Pancreas (tissue), 10 donors: ENCODE measurements around the gene LIF. TPM values are rescaled to one million over a fixed set of nuclear protein-coding genes. Genes with fewer than 3 reads are reported as not detected.

Experiments
- ATAC-seq, 4 donors: fragments of 200-7000 bp; cut with Tn5 transposase; one replicate each; pipeline versions ENCODE4 v1.8.0 to v1.9.1; 2020; ENCODE audit warnings: mild to moderate bottlenecking in 4 of 4, moderate library complexity in 4 of 4
- DNase-seq, 6 donors: peaks; one replicate each; pipeline ENCODE4 v3.0.0-alpha.2; 2020
- FAIRE-seq: peaks from 2 replicates; lab custom pipeline; 2012; peaks lifted over from hg19 to GRCh38; lab: Jason Lieb, UNC
- H3K27ac ChIP-seq, 4 donors: fragments of 200-600 bp; sonication (generic); 1 replicate in 3 of 4; 2 replicates in 1 of 4; pipeline versions ENCODE4 v1.5.0 to v1.8.0; 2020
- H3K27me3 ChIP-seq, 4 donors: fragments of 200-600 bp; one replicate each; pipeline ENCODE4 v1.8.0; 2021
- H3K36me3 ChIP-seq, 3 donors: fragments of 200-600 bp; sonication (generic) in 1 of 3; one replicate each; pipeline versions ENCODE4 v1.5.0 to v1.8.0; 2020 to 2021
- H3K4me1 ChIP-seq, 3 donors: fragments of 200-600 bp; one replicate each; pipeline ENCODE4 v1.8.0; 2021
- H3K4me3 ChIP-seq, 4 donors: fragments of 200-600 bp; sonication (generic) in 2 of 4; one replicate each; pipeline versions ENCODE4 v1.5.0 to v1.8.0; 2020 to 2021
- H3K9me3 ChIP-seq, 4 donors: fragments of 200-600 bp; one replicate each; pipeline ENCODE4 v1.8.0; 2021
- CTCF ChIP-seq, 4 donors: fragments of 200-600 bp; sonication (generic) in 3 of 4; IDR thresholded peaks; one replicate each; pipeline versions ENCODE4 v1.5.0 to v1.8.0; 2021; ENCODE audit warnings: antibody characterized with exemption in 4 of 4
- WGBS, 2 donors: extraction: QIAGEN DNeasy Blood & Tissue Kit; methylation state at CpG; one replicate each; pipeline ENCODE4 v1.1.7; 2013; 5-methylcytosine and 5-hydroxymethylcytosine counted together
- intact Hi-C, 3 donors: fragments of 100-400 bp; cut with DNase I; formaldehyde crosslinking; loops; one replicate each; pipeline versions ENCODE4 v1.11.1 to v1.14.2; 2022
- polyA plus RNA-seq, 2 donors: library from polyadenylated mRNA; stranded (reverse); fragments of 200-250 nt; gene quantifications; one replicate each; pipeline ENCODE4 v1.2.3, GENCODE V29; 2013
- total RNA-seq, 6 donors: library from RNA; stranded (reverse); fragmentation: NEBNext Ultra II Directional in 4 of 6; extraction: Animal tissue kit (Norgen Biotek cat#: 25700) in 4 of 6; gene quantifications; one replicate each; pipeline versions ENCODE4 v1.2.1 to v1.2.4, GENCODE V29; 2021 to 2023
- donor health status: healthy with polysubstance abuse.
- donor health status: DM: no; HTN: no; CAD: no; lungs with moderate emphysema.
- donor health status: DM: no; HTN: no; CAD: no.
- donor health status: control.
- donor health status: control.
- donor health status: Bipolar disorder and iron deficiency.
- donor health status: DM: yes; HTN: yes; CAD: no.
- donor health status: DM: no; HTN: no; CAD: no.
- donor health status: DM: no; HTN: no; CAD: no.
- donor health status: DM: yes; HTN: yes; CAD: no.

LIF gene
- total and polyA plus RNA-seq, 8 donors, result 0.32 to 5.8 (median 2.3) TPM

DNA sequence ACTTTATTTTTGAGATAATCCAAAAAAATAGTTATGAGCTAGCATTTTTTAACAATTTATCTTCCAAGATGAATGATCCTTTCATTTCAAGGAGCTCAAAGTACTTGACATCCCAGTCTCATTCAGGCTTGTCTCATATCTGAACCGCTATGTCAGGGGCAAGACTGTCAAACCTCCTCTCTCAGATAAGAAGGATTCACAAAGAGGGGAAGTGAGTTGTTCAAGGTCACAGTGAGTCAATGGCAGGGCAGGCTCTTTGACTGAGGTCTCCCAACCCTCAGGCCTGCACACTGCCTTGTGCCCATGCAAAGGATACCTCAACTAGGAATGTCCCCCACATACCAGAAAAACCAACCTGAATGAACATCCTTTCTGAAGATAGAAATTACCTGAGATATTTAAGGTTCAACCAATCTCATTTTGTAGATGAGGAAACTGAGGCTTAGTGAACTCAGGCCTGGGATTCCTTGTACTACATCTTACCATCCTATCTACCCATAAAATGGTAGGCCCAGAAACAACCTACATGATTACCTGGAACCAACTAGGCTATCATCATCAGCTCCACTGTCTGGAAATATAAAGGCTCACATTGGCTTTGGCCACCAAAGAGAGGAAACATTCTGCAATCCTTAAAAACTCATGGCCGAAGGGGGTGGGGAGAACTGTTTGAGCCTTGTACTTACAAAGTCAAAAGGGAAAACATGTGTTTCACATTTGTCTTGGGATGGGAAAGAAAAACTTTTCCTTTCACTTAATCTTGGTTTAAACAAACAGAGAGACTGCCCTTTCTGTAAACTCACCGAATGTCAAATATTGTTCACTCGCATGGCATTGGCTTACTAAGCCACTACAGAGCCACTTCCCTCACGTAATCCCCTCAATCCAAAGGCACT lies 51.1 kb downstream of the LIF start:
- no peak for TF ChIP-seq CTCF (IDR thresholded peaks at IDR 0.05)
- H3K36me3 ChIP-seq, result no peaks in the 10 kb centered on the region
- H3K9me3 ChIP-seq, result no peaks in the 10 kb centered on the region
- peak overlapping the region in 3 of 4 donors; percentile 18 to 80 (median 75) for H3K27ac ChIP-seq
- intact Hi-C loops, result loop anchor here in 1 of 3 donors (10.0 kb wide), 1 partner anchor 81 kb away; no protein-coding TSS in a partner anchor
- peaks cover 0 to 8% (median 0%) of the 10 kb centered on the region in 3 donors for H3K4me1 ChIP-seq
- no peak for DNase-seq
- H3K27me3 ChIP-seq, result no peaks in the 10 kb centered on the region
- FAIRE-seq, result no peak
- H3K4me3 ChIP-seq, result no peak overlapping the region
- ATAC-seq, result peak in 3 of 4 donors; percentile 8 to 45 (median 24)
- 49 to 55% methylated on average over 5 of the region's 5 CpGs for WGBS, 2 donors

DNA sequence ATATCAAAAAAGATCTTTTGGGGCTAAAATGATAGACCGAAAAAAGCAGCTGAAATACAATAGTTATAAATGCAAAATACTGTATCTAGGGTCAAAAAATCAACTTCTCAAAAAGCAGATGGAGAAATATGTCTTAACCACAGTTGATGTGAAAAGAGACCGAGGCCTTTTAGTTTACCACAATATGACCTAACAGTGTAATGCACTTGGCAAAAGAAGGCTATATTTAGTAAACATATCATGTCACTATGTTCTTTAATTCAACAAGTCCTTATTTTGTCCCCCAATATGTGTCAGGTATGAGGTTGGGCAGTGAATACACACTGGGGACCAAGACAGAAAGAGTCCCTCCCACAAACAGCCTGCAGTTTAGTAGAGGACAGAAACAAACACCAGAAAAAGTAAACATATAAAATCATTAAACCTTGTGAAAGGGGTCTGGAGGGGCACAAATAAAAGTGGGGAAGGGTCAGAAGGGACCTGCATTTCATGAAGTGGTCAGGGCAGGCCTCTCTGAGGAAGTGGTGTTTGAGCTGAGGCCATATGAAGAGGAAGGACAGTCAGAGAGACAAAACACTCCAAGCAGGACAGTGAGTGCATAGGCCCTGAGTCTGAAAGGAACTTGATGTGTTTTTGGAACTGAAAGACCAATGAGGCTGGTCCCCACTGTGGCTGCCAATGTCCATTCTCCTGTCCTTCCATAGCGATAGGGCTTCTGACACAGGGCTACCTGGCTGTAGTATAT lies 53.4 kb downstream of the LIF start:
- intact Hi-C loops, result loop anchor here in 1 of 3 donors (10.0 kb wide), 1 partner anchor 78 kb away; no protein-coding TSS in a partner anchor
- ATAC-seq (no peak), DNase-seq (no peak), FAIRE-seq (no peak)
- H3K27me3 ChIP-seq, result no peaks in the 10 kb centered on the region
- no peaks in the 10 kb centered on the region for H3K36me3 ChIP-seq
- H3K4me3 ChIP-seq, result no peak overlapping the region
- TF ChIP-seq CTCF (IDR thresholded peaks at IDR 0.05), result no peak
- no peaks in the 10 kb centered on the region for H3K9me3 ChIP-seq
- H3K27ac ChIP-seq, result peak overlapping the region in 1 of 4 donors; percentile 12
- peaks cover 0 to 12% (median 0%) of the 10 kb centered on the region in 3 donors for H3K4me1 ChIP-seq
- WGBS, 2 donors, result 94 to 96% methylated on average over 3 of the region's 3 CpGs

- no peaks in the 10 kb centered on the region for H3K9me3 ChIP-seq
- intact Hi-C loops, result loop anchor here in 1 of 3 donors (10.0 kb wide), 1 partner anchor 78 kb away; no protein-coding TSS in a partner anchor
- 91 to 92% methylated on average over 1 of the region's 1 CpG for WGBS, 2 donors
These were observed 54.1 kb downstream of the LIF start for GRCh38 chr22:30192427-30192826.

GRCh38 chr22:30191040-30191701 lies 55.4 kb downstream of the LIF start:
- Histone ChIP-seq H3K4me1 (peaks cover 4 to 18% (median 5%) of the 10 kb centered on the region in 3 donors), H3K27me3 (no peaks in the 10 kb centered on the region), H3K4me3 (no peak overlapping the region), H3K36me3 (no peaks in the 10 kb centered on the region), H3K27ac (no peak overlapping the region), H3K9me3 (no peaks in the 10 kb centered on the region)
- WGBS, 2 donors, result 86 to 93% methylated on average over 3 of the region's 3 CpGs
- ATAC-seq, result no peak
- intact Hi-C loops, result loop anchor here in 1 of 3 donors (10.0 kb wide), 1 partner anchor 76 kb away; no protein-coding TSS in a partner anchor
- no peak for DNase-seq
- no peak for TF ChIP-seq CTCF (IDR thresholded peaks at IDR 0.05)
- no peak for FAIRE-seq

More at GRCh38 chr22:30192427-30192826, 54.1 kb downstream of the LIF start:
- H3K4me1 ChIP-seq, result peaks cover 0 to 13% (median 5%) of the 10 kb centered on the region in 3 donors
- H3K27ac ChIP-seq, result no peak overlapping the region
- DNase-seq (no peak), ATAC-seq (no peak), FAIRE-seq (no peak)
- H3K27me3 ChIP-seq, result no peaks in the 10 kb centered on the region
- H3K4me3 ChIP-seq, result no peak overlapping the region
- TF ChIP-seq CTCF (IDR thresholded peaks at IDR 0.05), result no peak
- no peaks in the 10 kb centered on the region for H3K36me3 ChIP-seq
